Activated CD8-positive, alpha-beta T cell treated with anti-CD3 and anti-CD28 coated beads, Interleukin-2, amount 10 ng/mL, durations not matched to agents 7 days and 5 days (primary cell): ENCODE results near the gene PRRT2. TPM values are rescaled to one million over a fixed set of nuclear protein-coding genes. Genes with fewer than 3 reads are reported as not detected.
"Not testable (repeated sequence)": the region's sequence is repeated elsewhere in the genome, so short reads cannot be mapped to it uniquely, and the experiment has no call there.

ENCODE experiments used
- ATAC-seq: fragments of 150-1000 bp; cut with Tn5 transposase; one replicate; pipeline ENCODE4 v1.10.0; 2021; ENCODE audit warnings: moderate library complexity
- CTCF ChIA-PET: fragments of 350-600 bp; sonication (Branson Sonifier 250); formaldehyde crosslinking; loops from one replicate; lab custom pipeline; 2021; ENCODE audit warnings: antibody characterized with exemption; lab: Charles Lee
- POLR2A ChIA-PET: fragments of 350-600 bp; sonication (Branson Sonifier 250); formaldehyde crosslinking; loops from one replicate; lab custom pipeline; 2021; ENCODE audit warnings: antibody characterized with exemption; lab: Charles Lee
- DNase-seq: peaks from one replicate; pipeline ENCODE4 v3.0.0-alpha.2; 2020
- H3K27ac Mint-ChIP-seq: one replicate; pipeline ENCODE4 v1.8.0; 2021; ENCODE audit warnings: mild to moderate bottlenecking, mixed read lengths
- H3K27me3 Mint-ChIP-seq: one replicate; pipeline ENCODE4 v1.8.0; 2021; ENCODE audit warnings: low read depth, mixed read lengths
- H3K36me3 Mint-ChIP-seq: one replicate; pipeline ENCODE4 v1.8.0; 2021; ENCODE audit warnings: low read depth, mixed read lengths
- H3K4me1 Mint-ChIP-seq: one replicate; pipeline ENCODE4 v1.8.0; 2021; ENCODE audit warnings: low read depth, mixed read lengths
- H3K4me3 Mint-ChIP-seq: one replicate; pipeline ENCODE4 v1.8.0; 2021; ENCODE audit warnings: mild to moderate bottlenecking, mixed read lengths
- H3K9me3 Mint-ChIP-seq: one replicate; pipeline ENCODE4 v1.8.0; 2022; ENCODE audit warnings: mixed read lengths; ENCODE audit not compliant: insufficient read depth
- total RNA-seq, 2 experiments: library from RNA; stranded (reverse); gene quantifications; one replicate each; pipeline ENCODE4 v1.2.3, GENCODE V29; 2021

The PRRT2 gene
- under 1 TPM; 0.16 to 0.83 TPM for total RNA-seq

DNA sequence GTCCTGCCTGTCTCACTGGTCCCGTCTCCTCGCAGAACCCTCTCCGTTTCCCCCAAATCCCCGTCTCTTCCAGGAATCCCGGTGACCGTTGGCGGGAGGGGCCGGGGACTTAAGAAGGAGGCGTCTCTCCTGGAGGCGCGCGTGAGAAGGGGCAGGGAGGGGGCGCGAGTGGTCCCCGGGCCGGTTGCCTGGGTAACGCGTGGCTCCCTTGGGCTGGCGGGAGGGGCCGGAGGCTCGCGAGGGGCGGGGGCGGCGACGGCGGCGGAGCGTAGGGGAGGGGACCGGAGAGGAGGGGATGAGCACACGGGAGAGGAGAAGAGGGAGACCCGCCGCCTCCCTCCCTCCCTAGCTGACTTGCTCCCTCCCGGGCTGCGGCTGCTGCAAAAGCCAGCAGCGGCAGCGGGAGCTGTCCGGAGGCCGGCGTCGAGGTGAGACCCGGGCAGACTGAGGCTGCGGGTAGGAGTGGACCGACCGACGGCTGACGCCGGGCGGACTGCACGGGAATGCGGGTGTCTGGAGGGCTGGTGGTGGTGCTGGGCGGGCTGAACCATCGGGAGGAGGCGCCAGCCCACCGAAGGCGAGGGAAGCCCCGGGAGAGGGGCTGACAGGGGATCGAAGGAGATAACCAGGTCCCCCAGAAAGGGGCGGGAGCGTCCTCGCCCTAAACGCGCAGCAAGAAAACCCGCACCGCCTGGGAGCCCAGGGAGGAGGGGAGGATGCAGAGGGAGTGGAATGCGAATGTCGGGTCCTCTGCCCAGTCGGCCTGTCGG lies at the start of gene PRRT2:
Gene PRRT2 (plus strand): TSS at position 298 of the 770 bp plus-strand sequence. CDS start 862 bp downstream, outside the sequence.
- peaks cover 67% of the 10 kb centered on the region for H3K4me1 Mint-ChIP-seq

DNA sequence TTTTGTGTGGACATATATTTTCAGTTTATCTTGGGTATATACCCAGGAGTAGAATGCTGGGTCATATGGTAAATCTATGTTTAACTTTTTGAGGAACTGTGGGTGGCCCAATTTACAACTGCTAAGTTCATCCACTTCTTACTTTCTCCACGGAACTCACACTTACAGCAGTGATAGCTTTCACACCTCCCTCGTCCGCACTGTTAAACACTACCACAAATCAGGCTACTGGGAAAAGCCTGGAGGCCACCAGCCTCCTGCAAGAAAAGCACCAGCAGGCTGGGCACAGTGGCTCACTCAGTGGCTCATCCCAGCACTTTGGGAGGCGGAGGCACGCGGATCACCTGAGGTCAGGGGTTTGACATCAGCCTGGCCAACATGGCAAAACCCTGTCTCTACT lies 48.7 kb upstream of the PRRT2 start:
- no peaks in the 10 kb centered on the region for H3K4me1 Mint-ChIP-seq
- ChIA-PET POLR2A (no interaction called here), CTCF (no interaction called here)
- H3K4me3 Mint-ChIP-seq, result no peak overlapping the region
- ATAC-seq (no peak), DNase-seq (no peak)
- H3K27ac Mint-ChIP-seq, result no peak overlapping the region
- H3K9me3 Mint-ChIP-seq, result no peaks in the 10 kb centered on the region
- peaks cover 3% of the 10 kb centered on the region for H3K27me3 Mint-ChIP-seq
- H3K36me3 Mint-ChIP-seq, result no peaks in the 10 kb centered on the region

More for the DNA sequence above, at the start of gene PRRT2:
- ChIA-PET CTCF (interaction anchor here (2.0 to 3.9 kb wide), 2 partner anchors 36 to 111 kb away, joined by 8 to 12 read pairs; no protein-coding TSS in a partner anchor), POLR2A (interaction anchor here (0.5 to 2.0 kb wide), 4 partner anchors 8 to 887 kb away, joined by 3 to 5 read pairs (median 4); partner anchors contain the start of genes KIF22 and RABEP2)
- Mint-ChIP-seq H3K36me3 (peaks cover 42% of the 10 kb centered on the region), H3K27ac (peak within 1 kb of the TSS; percentile 77), H3K27me3 (peaks cover 8% of the 10 kb centered on the region), H3K4me3 (peak within 1 kb of the TSS; percentile 90), H3K9me3 (no peaks in the 10 kb centered on the region)
- ATAC-seq (no peak), DNase-seq (peak; percentile 58)

DNA sequence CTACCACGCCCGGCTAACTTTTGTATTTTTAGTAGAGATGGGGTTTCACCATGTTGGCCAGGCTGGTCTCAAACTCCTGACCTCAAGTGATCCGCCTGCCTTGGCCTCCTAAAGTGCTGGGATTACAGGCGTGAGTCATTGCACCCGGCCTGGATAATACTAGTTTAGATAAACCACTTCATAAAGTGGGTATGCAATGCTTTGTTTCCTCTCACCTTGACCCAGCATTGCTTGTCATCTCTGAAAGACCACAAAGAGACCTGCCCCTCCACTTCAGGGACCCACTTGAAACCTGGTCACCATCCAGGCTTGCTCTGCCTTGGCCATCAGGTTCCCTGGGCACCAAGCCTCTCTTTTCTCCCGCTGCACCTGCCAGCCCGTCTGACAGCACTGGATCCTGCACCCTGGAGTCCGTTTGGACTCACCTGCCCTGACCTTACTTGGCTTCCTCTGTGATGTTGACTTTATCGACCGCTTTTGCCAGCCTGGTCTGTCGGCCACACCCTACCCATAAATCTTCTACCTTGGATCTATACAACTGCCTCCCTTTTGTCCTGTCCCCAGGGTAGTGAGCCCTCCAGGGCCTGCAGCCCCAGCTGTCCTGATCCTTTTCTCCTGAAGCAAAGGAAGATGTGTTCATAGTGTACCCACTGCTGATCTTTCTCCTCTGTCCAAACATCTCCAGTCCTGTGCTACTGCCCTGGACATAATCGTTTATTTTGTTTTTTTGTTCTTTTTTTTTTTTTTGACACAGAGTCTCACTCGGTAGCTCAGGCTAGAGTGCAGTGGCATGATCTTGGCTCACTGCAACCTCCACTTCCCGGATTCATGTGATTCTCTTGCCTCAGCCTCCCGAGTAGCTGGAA lies 46.6 kb upstream of the PRRT2 start:
- Mint-ChIP-seq H3K36me3 (no peaks in the 10 kb centered on the region), H3K27ac (no peak overlapping the region), H3K27me3 (peaks cover 3% of the 10 kb centered on the region), H3K9me3 (no peaks in the 10 kb centered on the region), H3K4me1 (no peaks in the 10 kb centered on the region), H3K4me3 (no peak overlapping the region)
- no peak for DNase-seq
- POLR2A ChIA-PET, result no interaction called here
- CTCF ChIA-PET, result no interaction called here
- no peak for ATAC-seq

GRCh38 chr16:29766571-29766970 lies 45.4 kb upstream of the PRRT2 start:
- H3K27ac Mint-ChIP-seq, result no peak overlapping the region
- no peak for ATAC-seq
- no peaks in the 10 kb centered on the region for H3K36me3 Mint-ChIP-seq
- ChIA-PET POLR2A (no interaction called here), CTCF (interaction anchor here (1.0 kb wide), 1 partner anchor 18 kb away, joined by 3 read pairs; no protein-coding TSS in a partner anchor)
- H3K9me3 Mint-ChIP-seq, result no peaks in the 10 kb centered on the region
- no peak for DNase-seq
- H3K4me1 Mint-ChIP-seq, result no peaks in the 10 kb centered on the region
- no peak overlapping the region for H3K4me3 Mint-ChIP-seq
- peaks cover 3% of the 10 kb centered on the region for H3K27me3 Mint-ChIP-seq

DNA sequence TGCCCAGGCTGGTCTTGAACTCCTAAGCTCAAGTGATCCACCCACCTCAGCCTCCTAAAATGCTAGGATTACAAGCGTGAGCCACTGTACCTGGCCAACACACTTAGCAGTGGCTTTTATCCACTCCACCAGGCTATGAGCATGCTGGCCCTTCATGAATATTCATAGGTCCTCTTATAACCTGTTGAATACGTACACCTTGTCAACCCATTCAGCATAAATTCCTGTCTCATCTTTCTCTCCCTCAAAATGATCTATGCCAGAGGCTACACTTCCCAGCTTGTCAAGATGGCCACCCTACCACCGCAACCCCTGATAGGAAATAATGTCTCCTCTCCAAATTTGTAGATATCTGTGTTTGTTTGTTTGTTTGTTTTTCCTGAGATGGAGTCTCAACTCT lies 44.9 kb upstream of the PRRT2 start:
- no peaks in the 10 kb centered on the region for H3K36me3 Mint-ChIP-seq
- no peak for ATAC-seq

GRCh38 chr16:29769507-29769906 lies 42.5 kb upstream of the PRRT2 start:
- Mint-ChIP-seq H3K36me3 (no peaks in the 10 kb centered on the region), H3K4me1 (peaks cover 4% of the 10 kb centered on the region), H3K27ac (no peak overlapping the region), H3K9me3 (no peaks in the 10 kb centered on the region), H3K4me3 (no peak overlapping the region), H3K27me3 (no peaks in the 10 kb centered on the region)
- ATAC-seq (no peak), DNase-seq (no peak)
- POLR2A ChIA-PET, result no interaction called here
- CTCF ChIA-PET, result interaction anchor here (1.1 to 3.6 kb wide), 3 partner anchors 15 to 263 kb away, joined by 4 to 16 read pairs (median 4); partner anchors contain the start of gene KIF22

More for the DNA sequence above, 44.9 kb upstream of the PRRT2 start:
- H3K4me1 Mint-ChIP-seq, result no peaks in the 10 kb centered on the region
- ChIA-PET CTCF (interaction anchor here (1.0 kb wide), 1 partner anchor 18 kb away, joined by 3 read pairs; no protein-coding TSS in a partner anchor), POLR2A (no interaction called here)
- no peak for DNase-seq
- peaks cover 3% of the 10 kb centered on the region for H3K27me3 Mint-ChIP-seq
- no peaks in the 10 kb centered on the region for H3K9me3 Mint-ChIP-seq
- H3K4me3 Mint-ChIP-seq, result no peak overlapping the region
- peak overlapping the region; percentile 44 for H3K27ac Mint-ChIP-seq

DNA sequence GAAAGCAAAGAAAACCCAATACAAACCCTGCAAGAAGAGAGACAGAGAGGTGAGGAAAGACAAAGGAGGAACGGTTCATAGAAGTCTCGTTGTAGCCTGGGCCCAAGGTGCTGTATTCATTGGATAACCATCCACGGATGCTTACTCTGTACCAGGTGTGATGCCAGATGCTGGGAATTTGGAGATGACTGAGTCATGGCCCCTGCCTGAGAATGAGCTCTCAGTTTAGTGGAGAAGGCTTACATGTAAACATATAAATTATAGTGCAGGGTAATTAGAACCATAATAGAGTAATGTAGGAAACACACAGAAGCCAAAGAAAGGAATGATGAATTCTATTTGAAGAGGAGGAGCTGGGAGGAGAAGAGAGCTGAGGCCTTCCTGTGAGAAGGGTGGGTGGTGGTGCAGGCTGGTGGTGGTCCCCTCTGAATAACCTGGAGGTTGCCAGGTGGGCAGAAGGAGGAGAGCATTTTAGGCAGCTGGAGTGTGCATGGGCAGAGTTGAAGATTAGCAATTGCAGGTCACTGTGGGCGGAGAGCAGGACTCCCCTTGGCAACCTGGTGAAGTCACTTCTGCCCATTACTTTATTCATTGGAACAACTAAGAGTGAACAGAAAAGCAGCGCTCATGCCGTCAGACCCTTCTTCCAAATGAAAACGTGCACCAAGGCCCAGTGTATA lies 41.6 kb upstream of the PRRT2 start:
- ATAC-seq (no peak), DNase-seq (no peak)
- H3K4me1 Mint-ChIP-seq, result peaks cover 4% of the 10 kb centered on the region
- H3K27me3 Mint-ChIP-seq, result no peaks in the 10 kb centered on the region
- ChIA-PET POLR2A (no interaction called here), CTCF (interaction anchor here (1.1 to 3.6 kb wide), 2 partner anchors 14 to 262 kb away, joined by 4 to 16 read pairs; no protein-coding TSS in a partner anchor)
- no peak overlapping the region for H3K4me3 Mint-ChIP-seq
- no peaks in the 10 kb centered on the region for H3K36me3 Mint-ChIP-seq
- H3K27ac Mint-ChIP-seq, result no peak overlapping the region
- H3K9me3 Mint-ChIP-seq, result no peaks in the 10 kb centered on the region

DNA sequence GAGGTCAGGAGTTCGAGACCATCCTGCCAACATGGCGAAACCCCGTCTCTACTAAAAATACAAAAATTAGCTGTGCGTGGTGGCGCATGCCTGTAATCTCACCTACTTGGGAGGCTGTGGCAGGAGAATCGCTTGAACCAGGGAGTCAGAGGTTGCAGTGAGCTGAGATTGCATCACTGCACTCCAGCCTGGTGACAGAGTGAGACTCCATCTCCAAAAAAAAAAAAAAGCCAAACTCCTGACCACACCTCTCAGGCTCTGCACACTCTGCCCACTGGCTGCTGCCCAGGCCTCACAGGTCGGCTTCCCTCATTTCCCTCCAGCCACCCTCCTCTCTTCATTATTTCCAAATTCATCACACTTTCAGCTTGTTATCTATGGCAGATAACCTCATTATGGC lies 39.7 kb upstream of the PRRT2 start:
- H3K36me3 Mint-ChIP-seq, H3K4me3 Mint-ChIP-seq, DNase-seq, POLR2A ChIA-PET, ATAC-seq, H3K27me3 Mint-ChIP-seq, H3K4me1 Mint-ChIP-seq, H3K27ac Mint-ChIP-seq, H3K9me3 Mint-ChIP-seq: not testable (repeated sequence)
- CTCF ChIA-PET, result interaction anchor here (3.8 kb wide), 1 partner anchor 13 kb away, joined by 17 read pairs; no protein-coding TSS in a partner anchor

DNA sequence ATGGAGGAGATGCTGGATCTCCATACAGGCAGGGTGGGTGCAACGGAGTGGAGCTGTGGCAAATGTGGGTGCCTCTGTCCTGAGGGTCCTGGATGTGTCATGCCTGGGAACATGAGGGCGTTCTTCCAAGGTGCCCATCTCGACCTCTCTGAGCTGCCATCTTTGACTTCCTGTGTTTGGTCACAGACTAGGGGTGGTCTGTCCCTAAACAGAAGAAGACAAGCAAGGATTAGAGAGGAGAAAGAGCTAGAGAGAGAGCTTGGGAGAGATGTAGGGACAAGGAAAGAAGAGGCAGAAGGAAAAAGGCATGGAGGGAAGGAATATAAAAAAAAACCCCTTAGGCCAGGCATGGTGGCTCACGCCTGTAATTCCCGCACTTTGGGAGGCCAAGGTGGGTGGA lies 37.3 kb upstream of the PRRT2 start:
- H3K27ac Mint-ChIP-seq, result no peak overlapping the region
- ChIA-PET CTCF (interaction anchor here (1.9 to 3.8 kb wide), 2 partner anchors 11 to 74 kb away, joined by 5 to 17 read pairs; no protein-coding TSS in a partner anchor), POLR2A (no interaction called here)
- peaks cover 8% of the 10 kb centered on the region for H3K27me3 Mint-ChIP-seq
- ATAC-seq (no peak), DNase-seq (no peak)
- no peak overlapping the region for H3K4me3 Mint-ChIP-seq
- no peaks in the 10 kb centered on the region for H3K36me3 Mint-ChIP-seq
- H3K9me3 Mint-ChIP-seq, result no peaks in the 10 kb centered on the region
- peaks cover 4% of the 10 kb centered on the region for H3K4me1 Mint-ChIP-seq

DNA sequence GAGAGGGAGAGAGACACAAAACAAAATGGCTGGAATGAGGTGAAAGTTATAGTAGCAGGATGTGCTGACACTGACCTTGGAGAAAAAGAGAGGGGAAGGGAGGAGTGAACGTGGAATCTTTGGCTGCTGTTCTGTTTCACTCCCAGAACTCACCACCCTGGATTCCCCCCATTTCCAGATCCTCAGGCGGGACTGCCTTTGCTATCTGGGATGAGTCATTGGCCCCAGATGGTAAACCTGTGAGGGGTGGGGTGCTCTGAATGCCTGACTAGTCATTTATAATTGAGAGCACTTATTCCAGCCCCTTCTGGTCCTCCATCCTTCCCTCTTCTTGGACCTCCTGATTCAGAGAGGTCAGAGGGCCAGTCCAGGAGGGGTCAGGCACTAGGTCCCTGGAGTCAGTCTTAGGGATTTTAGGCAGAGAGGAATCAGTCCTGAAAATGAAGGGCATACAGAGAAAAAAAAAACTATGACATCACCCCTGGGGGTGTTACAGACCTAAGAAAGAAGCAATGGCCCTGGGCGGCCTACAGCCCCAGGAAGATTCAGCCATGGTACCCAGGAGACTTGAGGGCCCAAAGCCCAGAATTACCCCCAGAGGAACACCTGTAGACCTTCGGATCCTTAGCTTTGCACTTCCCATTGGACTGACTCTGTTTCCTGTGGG lies 36.1 kb upstream of the PRRT2 start:
- POLR2A ChIA-PET, result interaction anchor here (0.7 kb wide), 1 partner anchor 212 kb away, joined by 3 read pairs; no protein-coding TSS in a partner anchor
- CTCF ChIA-PET, result interaction anchor here (1.6 to 2.3 kb wide), 2 partner anchors 10 to 14 kb away, joined by 4 to 9 read pairs; partner anchors contain the start of gene KIF22
- Mint-ChIP-seq H3K36me3 (no peaks in the 10 kb centered on the region), H3K9me3 (no peaks in the 10 kb centered on the region), H3K27me3 (peaks cover 15% of the 10 kb centered on the region), H3K4me3 (no peak overlapping the region), H3K4me1 (peaks cover 4% of the 10 kb centered on the region), H3K27ac (no peak overlapping the region)
- DNase-seq (no peak), ATAC-seq (no peak)
